ENCODE measurements around the gene ZNF576. TPM values are rescaled to one million over a fixed set of nuclear protein-coding genes. Genes with fewer than 3 reads are reported as not detected.

The ZNF576 gene
- total RNA-seq, 1 donor from 2014 or later: 12.6 TPM

GRCh38 chr19:43623889-43624670 lies 27.7 kb downstream of the ZNF576 start:
- no peaks in the 10 kb centered on the region for H3K27me3 Mint-ChIP-seq (ENCODE audit: low read depth)
- no peak overlapping the region for H3K27ac Mint-ChIP-seq
- no peak overlapping the region for H3K4me3 Mint-ChIP-seq
- peaks cover 26% of the 10 kb centered on the region for H3K36me3 Mint-ChIP-seq
- DNase-seq (ENCODE audit: low spot score in 2 of 2, unreplicated experiment in 2 of 2): no peak
- TF ChIP-seq CTCF (IDR thresholded peaks at IDR 0.05; ENCODE audit: unreplicated experiment): no peak
- H3K4me1 Mint-ChIP-seq: peaks cover 15% of the 10 kb centered on the region
- no peaks in the 10 kb centered on the region for H3K9me3 Mint-ChIP-seq

GRCh38 chr19:43624933-43625332 lies 28.5 kb downstream of the ZNF576 start:
- no peak for TF ChIP-seq CTCF (IDR thresholded peaks at IDR 0.05; ENCODE audit: unreplicated experiment)
- DNase-seq (ENCODE audit: low spot score in 2 of 2, unreplicated experiment in 2 of 2): no peak
- Mint-ChIP-seq H3K36me3 (peaks cover 26% of the 10 kb centered on the region), H3K9me3 (no peaks in the 10 kb centered on the region), H3K27ac (no peak overlapping the region), H3K27me3 (ENCODE audit: low read depth) (no peaks in the 10 kb centered on the region), H3K4me1 (peaks cover 9% of the 10 kb centered on the region), H3K4me3 (no peak overlapping the region)

- no peak for TF ChIP-seq CTCF (IDR thresholded peaks at IDR 0.05; ENCODE audit: unreplicated experiment)
- H3K27ac Mint-ChIP-seq: no peak overlapping the region
- H3K4me3 Mint-ChIP-seq: no peak overlapping the region
- H3K36me3 Mint-ChIP-seq: peaks cover 26% of the 10 kb centered on the region
- H3K9me3 Mint-ChIP-seq: no peaks in the 10 kb centered on the region
- no peak for DNase-seq (ENCODE audit: low spot score in 2 of 2, unreplicated experiment in 2 of 2)
- H3K27me3 Mint-ChIP-seq (ENCODE audit: low read depth): no peaks in the 10 kb centered on the region
- no peaks in the 10 kb centered on the region for H3K4me1 Mint-ChIP-seq
Measured at GRCh38 chr19:43625918-43626579, 29.7 kb downstream of the ZNF576 start.

GRCh38 chr19:43626838-43627237 lies 30.4 kb downstream of the ZNF576 start:
- TF ChIP-seq CTCF (IDR thresholded peaks at IDR 0.05; ENCODE audit: unreplicated experiment): no peak
- Mint-ChIP-seq H3K27ac (no peak overlapping the region), H3K4me3 (no peak overlapping the region), H3K4me1 (no peaks in the 10 kb centered on the region), H3K9me3 (no peaks in the 10 kb centered on the region), H3K36me3 (peaks cover 22% of the 10 kb centered on the region), H3K27me3 (ENCODE audit: low read depth) (no peaks in the 10 kb centered on the region)
- no peak for DNase-seq (ENCODE audit: low spot score in 2 of 2, unreplicated experiment in 2 of 2)

- no peaks in the 10 kb centered on the region for H3K9me3 Mint-ChIP-seq
- H3K4me3 Mint-ChIP-seq: no peak overlapping the region
- no peak for DNase-seq (ENCODE audit: low spot score in 2 of 2, unreplicated experiment in 2 of 2)
- no peak overlapping the region for H3K27ac Mint-ChIP-seq
- H3K36me3 Mint-ChIP-seq: peaks cover 20% of the 10 kb centered on the region
- H3K27me3 Mint-ChIP-seq (ENCODE audit: low read depth): no peaks in the 10 kb centered on the region
- no peaks in the 10 kb centered on the region for H3K4me1 Mint-ChIP-seq
- TF ChIP-seq CTCF (IDR thresholded peaks at IDR 0.05; ENCODE audit: unreplicated experiment): no peak
Measured at GRCh38 chr19:43628646-43629326, 32.4 kb downstream of the ZNF576 start.
